Activated T-cell treated with anti-CD3 and anti-CD28 coated beads, Interleukin-2, amount 50 U/mL, for 4 hours (primary cell): Measurements from ENCODE around the gene RHEBL1. TPM values are rescaled to one million over a fixed set of nuclear protein-coding genes. Genes with fewer than 3 reads are reported as not detected.
"Not testable (repeated sequence)": the region's sequence is repeated elsewhere in the genome, so short reads cannot be mapped to it uniquely, and the experiment has no call there.

Source experiments
- ATAC-seq, 2 donors: fragments of 200-7000 bp; cut with Tn5 transposase; one replicate each; pipeline ENCODE4 v1.10.0; 2021
- DNase-seq: peaks from one replicate; pipeline ENCODE4 v3.0.0-alpha.2; 2020
- H3K27me3 Mint-ChIP-seq: one replicate; pipeline ENCODE4 v1.8.0; 2021; ENCODE audit warnings: low read depth, mixed read lengths
- H3K36me3 Mint-ChIP-seq: one replicate; pipeline ENCODE4 v1.8.0; 2022; ENCODE audit warnings: mixed read lengths; ENCODE audit not compliant: insufficient read depth
- H3K4me1 Mint-ChIP-seq: one replicate; pipeline ENCODE4 v1.8.0; 2021; ENCODE audit warnings: low read depth, mixed read lengths
- H3K4me3 Mint-ChIP-seq: one replicate; pipeline ENCODE4 v1.8.0; 2021; ENCODE audit warnings: mild to moderate bottlenecking, moderate library complexity, mixed read lengths
- H3K9me3 Mint-ChIP-seq: one replicate; pipeline ENCODE4 v1.8.0; 2021; ENCODE audit warnings: mixed read lengths
- total RNA-seq, 3 donors: library from RNA; stranded (reverse); gene quantifications; one replicate each; pipeline ENCODE4 v1.2.1, GENCODE V29; 2021

Gene RHEBL1
- total RNA-seq, 3 donors from 2014 or later: 4.5 to 5.2 (median 4.5) TPM

DNA sequence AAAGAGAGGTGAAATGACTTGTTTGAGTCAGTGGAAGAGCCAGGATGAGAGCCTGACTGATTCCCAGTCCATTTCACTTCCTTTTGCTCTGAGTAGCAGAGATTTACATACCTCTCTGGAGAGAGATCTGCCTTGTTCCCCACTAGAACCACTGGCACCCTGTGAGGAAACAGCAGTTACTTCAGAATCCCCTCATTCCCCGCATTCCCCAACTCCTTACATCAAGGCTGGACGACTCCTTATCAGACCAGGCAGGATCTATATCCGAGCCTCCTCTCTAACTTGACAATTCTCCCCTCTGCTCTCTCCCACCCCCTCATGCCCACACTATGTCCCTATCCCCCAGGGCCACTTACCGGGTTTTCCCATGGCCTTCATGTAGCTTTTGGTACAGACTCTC lies 3.7 kb downstream of the RHEBL1 start:
- DNase-seq (no peak), ATAC-seq (no peak)
- no peaks in the 10 kb centered on the region for H3K9me3 Mint-ChIP-seq
- no peaks in the 10 kb centered on the region for H3K27me3 Mint-ChIP-seq
- H3K4me3 Mint-ChIP-seq: no peak overlapping the region
- peaks cover 24% of the 10 kb centered on the region for H3K4me1 Mint-ChIP-seq
- H3K36me3 Mint-ChIP-seq: no peaks in the 10 kb centered on the region

DNA sequence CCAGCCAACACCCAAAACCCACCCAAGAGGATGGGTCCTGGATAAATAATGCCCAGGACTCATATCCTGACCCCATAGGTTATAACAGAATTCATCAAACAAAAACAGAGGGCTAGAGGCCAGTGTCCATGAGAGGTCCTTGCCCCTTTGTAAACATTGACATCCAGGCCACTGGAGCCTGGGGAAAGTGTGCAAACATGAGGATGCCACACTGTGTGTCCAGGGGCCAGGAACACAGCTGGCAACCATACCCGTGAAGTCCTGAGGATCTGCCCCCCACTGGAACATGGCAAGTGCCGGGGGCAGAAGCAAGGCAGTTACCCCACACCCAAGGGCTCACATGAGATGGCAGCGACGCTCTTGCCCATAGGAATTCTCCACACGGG lies 5.0 kb downstream of the RHEBL1 start:
- H3K36me3 Mint-ChIP-seq: no peaks in the 10 kb centered on the region
- DNase-seq (no peak), ATAC-seq (no peak)
- peaks cover 21% of the 10 kb centered on the region for H3K4me1 Mint-ChIP-seq
- no peaks in the 10 kb centered on the region for H3K27me3 Mint-ChIP-seq
- H3K4me3 Mint-ChIP-seq: no peak overlapping the region
- no peaks in the 10 kb centered on the region for H3K9me3 Mint-ChIP-seq

DNA sequence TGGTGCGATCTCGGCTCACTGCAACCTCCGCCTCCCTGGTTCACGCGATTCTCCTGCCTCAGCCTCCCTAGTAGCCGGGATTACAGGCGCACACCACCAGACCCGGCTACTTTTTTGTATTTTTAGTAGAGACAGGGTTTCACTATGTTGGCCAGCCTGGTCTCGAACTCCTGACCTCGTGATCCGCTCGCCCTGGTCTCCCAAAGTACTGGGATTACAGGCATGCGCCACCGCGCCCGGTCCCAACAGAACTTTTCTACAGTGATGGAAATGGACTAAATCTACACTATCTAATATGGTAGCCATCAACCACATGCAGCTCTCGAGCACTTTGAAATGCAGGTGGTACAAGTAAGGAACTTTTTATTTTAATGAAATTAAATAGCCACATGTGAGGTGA lies 7.9 kb downstream of the RHEBL1 start:
- H3K36me3 Mint-ChIP-seq, H3K9me3 Mint-ChIP-seq, H3K27me3 Mint-ChIP-seq, ATAC-seq, DNase-seq: not testable (repeated sequence)
- Mint-ChIP-seq H3K4me1 (peaks cover 31% of the 10 kb centered on the region), H3K4me3 (peak overlapping the region; percentile 95)

DNA sequence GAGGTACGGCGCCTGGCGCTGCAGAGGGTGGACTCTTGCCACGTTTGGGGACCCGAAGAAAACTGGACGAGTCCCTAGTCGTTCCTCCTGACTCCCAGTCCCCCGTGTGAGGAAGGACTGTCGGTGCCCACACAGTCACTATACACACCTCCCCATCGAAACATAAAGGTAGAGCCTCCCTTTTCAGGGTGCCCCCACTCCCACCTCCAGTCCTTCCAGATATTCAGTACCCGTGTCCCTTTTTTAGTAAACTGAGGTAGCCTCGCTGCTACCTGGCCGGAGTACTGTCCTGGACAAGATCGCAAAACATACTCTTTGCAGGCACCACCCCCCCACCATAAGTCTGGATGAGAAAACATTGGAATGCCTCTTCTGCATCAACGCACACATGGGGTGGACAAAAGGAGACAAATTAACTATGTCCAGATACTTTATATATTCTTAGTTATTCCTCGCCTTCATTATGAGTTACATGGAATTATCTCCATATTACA lies 8.6 kb downstream of the RHEBL1 start:
- peaks cover 38% of the 10 kb centered on the region for H3K4me1 Mint-ChIP-seq
- DNase-seq: no peak

DNA sequence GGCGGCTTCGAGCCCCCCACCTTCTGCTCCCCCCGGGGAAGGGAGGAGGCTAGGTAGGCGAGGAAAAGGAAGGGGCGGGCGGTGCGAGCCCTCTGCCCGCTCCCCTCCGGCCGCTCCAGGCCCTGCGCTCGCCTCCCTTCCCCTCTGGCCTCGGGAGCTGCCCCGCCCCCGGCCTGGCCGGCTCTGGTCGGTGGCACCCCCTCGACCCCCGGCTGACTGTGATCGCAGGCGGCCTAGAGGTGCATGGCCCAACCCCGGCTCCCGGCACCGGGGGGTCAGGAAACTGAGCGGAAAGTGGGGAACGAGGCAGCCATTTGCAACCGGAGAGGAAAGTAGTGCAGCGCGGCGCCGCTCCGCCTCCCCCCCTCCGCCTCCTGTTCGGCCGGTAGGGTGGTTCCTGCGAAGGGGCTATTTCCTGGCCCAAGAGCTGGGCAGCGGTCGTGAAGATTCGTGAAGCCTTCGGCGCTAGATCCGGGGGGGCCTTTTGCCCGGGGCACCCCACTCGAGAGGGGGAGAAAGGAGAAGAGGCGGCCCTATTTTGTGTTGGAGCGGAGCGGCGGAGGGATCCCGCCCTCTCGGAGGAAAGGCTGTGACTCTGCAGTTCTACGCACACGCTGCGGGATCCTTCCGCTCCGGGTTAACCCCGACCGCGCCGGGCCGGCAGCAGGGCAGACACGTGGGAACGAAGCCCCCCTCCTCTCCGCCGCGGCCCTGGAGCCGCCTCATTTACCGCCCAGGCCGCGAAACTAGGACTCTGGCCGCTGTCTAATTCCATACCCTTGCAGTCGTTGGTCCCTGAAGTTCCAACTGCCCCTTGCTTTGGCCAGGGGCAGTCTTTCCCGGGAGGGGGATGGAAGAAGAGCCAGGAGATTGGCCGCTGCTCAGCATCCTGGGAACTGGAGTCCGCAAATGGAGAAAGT lies 9.3 kb downstream of the RHEBL1 start, which contains the start of gene KMT2D:
Gene KMT2D (minus strand): TSS at position 558 of the 920 bp plus-strand sequence. CDS start 5,470 bp downstream, outside the sequence.
- DNase-seq (peak; percentile 87), ATAC-seq (peak; percentile 76 to 77)
- Mint-ChIP-seq H3K4me3 (peak within 1 kb of the TSS; percentile 95), H3K36me3 (peaks cover 3% of the 10 kb centered on the region), H3K4me1 (peaks cover 46% of the 10 kb centered on the region), H3K27me3 (no peaks in the 10 kb centered on the region), H3K9me3 (no peaks in the 10 kb centered on the region)

More for the DNA sequence above, 8.6 kb downstream of the RHEBL1 start:
- ATAC-seq: no peak
- Mint-ChIP-seq H3K36me3 (no peaks in the 10 kb centered on the region), H3K4me3 (peak overlapping the region; percentile 95), H3K9me3 (no peaks in the 10 kb centered on the region), H3K27me3 (no peaks in the 10 kb centered on the region)

DNA sequence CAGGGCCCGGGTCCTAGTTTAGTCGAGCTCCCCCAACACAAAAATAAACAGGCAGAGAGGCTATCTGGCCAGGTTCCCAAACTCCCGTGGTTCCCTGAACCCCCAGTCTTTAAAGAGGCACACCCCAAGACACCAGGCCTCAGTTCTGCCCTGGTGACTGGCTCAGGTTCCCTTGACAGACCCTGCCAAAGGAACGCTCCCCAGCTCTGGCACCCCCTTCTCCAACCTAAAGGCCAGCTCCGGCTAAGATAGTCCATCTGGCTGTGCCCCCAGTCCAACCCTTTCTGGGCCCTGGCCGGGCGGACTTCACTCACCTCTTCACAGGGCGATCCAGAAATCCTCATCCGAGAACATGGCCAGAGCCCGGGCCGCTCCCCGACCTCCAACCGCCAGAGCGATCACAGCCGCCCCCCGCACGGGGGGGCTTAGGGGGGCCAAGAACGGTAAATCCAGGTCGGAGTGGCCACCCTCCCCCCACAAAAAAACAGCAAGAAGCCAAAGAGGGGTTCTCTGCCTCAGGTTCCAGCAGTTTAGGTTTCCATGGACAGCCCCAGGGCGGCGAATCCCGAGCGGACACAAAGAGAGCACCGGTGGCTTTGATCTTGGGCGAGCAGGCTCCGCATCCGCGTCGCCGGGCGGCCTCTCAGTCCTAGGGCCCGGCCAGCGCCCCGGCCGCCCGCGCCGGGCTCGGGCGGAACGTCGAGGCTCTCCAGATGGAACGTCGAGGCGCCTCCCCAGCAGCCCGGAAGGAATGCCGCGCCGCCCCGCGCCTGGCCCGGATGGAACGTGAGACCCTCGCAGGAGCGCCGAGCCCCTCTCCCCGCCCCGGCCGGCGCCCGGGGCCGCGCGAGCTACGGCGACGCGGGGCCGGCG lies 10.2 kb downstream of the RHEBL1 start:
- Mint-ChIP-seq H3K4me1 (peaks cover 55% of the 10 kb centered on the region), H3K27me3 (no peaks in the 10 kb centered on the region), H3K4me3 (peak overlapping the region; percentile 90), H3K9me3 (no peaks in the 10 kb centered on the region), H3K36me3 (peaks cover 10% of the 10 kb centered on the region)
- DNase-seq: no peak
- peak; percentile 6 to 11 for ATAC-seq

DNA sequence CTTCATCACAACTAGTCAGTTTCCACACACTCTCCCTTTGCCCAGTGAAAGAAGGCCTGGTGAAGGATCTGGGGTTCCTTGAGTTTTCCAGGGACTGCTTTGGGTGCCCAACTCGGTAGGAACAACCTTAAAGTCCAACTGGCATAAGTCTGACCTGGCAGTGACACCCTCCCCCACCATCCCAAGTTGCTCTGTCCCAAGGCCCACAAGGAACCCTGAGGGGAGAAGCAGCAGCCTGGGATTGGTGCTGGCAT lies 10.8 kb downstream of the RHEBL1 start:
- Mint-ChIP-seq H3K27me3 (no peaks in the 10 kb centered on the region), H3K9me3 (no peaks in the 10 kb centered on the region), H3K36me3 (peaks cover 10% of the 10 kb centered on the region), H3K4me1 (peaks cover 58% of the 10 kb centered on the region), H3K4me3 (peak overlapping the region; percentile 90)
- no peak for DNase-seq
- no peak for ATAC-seq

DNA sequence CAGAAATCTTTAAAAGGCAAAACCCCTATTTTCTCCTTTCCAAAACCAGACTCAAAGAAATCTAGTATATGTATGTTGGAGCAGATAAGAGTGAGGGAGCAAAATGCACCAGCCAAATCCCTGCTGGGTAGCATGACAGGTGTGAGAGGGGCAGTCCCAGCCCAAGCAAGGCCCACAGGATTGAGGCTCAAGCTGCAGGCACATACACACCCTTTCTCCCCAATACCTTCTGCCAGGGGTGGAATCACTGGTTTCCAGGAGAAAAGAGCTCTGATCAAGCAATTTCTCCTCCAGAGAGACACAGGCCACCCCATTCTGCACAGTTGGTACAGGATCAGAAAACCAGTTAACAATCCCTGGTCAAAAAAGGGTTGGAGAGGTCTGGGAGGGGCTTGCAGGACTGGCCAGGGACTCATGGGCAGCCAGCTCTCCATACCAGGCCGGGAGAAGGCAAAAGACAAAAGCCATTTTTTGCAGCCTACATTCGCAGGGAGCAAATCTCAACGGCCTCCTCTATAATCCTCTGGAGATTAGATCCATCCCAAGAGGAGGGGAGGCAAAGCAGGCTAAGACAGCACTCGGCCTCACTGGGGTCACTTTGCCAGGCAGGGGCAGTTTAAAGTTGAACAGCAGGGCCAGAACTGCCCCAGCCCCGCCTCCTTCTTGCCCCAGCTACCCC lies 11.3 kb downstream of the RHEBL1 start:
- ATAC-seq: no peak
- DNase-seq: no peak
- Mint-ChIP-seq H3K36me3 (peaks cover 11% of the 10 kb centered on the region), H3K27me3 (no peaks in the 10 kb centered on the region), H3K4me1 (peaks cover 56% of the 10 kb centered on the region), H3K4me3 (peak overlapping the region; percentile 90), H3K9me3 (no peaks in the 10 kb centered on the region)

DNA sequence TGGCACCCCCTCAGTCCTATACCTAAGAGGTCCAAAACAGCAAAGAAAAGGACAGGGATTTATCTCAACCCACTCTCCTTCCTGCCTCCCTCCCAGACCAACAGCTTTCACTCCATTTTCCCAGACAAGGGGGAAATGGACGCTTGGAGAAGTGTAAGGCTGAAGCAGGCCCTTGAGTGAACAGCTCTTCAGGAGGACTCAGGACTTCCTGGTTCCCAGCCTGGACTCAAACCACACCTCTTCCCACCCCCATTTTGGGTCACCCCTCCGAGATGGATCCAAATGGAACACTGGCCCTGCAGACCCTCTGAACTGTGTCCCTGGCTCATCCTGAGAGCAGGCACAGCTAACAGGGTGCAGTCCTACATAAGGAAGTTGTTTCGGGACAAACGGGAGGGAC lies 11.9 kb downstream of the RHEBL1 start:
- H3K9me3 Mint-ChIP-seq: no peaks in the 10 kb centered on the region

DNA sequence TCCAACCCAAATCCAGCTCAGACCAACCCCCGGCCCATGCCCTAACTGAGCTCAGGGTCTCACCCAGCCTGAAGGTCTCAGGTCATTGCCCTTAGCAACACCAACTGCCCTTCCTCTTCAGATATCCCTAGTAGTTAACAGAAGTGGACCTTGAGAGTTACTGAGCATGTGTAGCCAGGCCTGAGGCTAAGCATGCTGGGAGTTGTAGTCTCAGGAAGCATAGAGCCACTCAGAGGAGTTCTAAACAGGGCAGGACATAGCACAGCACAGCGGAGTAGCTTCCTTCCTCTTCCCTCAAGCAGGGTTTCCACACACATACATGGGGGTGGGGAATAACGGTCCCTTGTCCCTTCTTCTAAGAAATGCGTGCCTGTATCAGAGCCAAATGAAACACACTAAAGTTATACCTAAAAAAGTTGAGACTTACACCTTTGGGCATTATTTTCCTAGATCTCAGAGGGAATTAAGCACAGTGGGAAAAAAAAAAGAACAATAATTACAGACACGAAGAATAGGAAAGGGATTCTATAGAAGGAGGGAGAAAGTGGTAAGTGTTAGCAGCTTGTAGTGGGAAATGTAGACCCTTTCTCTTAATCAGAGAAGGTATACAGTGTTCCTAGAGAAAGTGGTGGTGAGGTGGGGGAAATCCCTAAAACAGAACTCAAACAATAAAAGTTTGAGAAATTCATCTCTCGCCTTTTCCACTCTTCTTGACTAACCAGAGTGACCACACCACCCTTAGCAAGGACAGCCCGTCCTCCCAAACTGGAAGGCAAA lies 13.6 kb downstream of the RHEBL1 start:
- Mint-ChIP-seq H3K27me3 (no peaks in the 10 kb centered on the region), H3K4me1 (peaks cover 51% of the 10 kb centered on the region), H3K9me3 (no peaks in the 10 kb centered on the region), H3K36me3 (peaks cover 29% of the 10 kb centered on the region), H3K4me3 (peak overlapping the region; percentile 90)
- DNase-seq (peak; percentile 23), ATAC-seq (peak; percentile 59 to 66)

More for the DNA sequence above, 11.9 kb downstream of the RHEBL1 start:
- ATAC-seq (no peak), DNase-seq (no peak)
- peaks cover 56% of the 10 kb centered on the region for H3K4me1 Mint-ChIP-seq
- peak overlapping the region; percentile 90 for H3K4me3 Mint-ChIP-seq
- no peaks in the 10 kb centered on the region for H3K27me3 Mint-ChIP-seq
- peaks cover 15% of the 10 kb centered on the region for H3K36me3 Mint-ChIP-seq

DNA sequence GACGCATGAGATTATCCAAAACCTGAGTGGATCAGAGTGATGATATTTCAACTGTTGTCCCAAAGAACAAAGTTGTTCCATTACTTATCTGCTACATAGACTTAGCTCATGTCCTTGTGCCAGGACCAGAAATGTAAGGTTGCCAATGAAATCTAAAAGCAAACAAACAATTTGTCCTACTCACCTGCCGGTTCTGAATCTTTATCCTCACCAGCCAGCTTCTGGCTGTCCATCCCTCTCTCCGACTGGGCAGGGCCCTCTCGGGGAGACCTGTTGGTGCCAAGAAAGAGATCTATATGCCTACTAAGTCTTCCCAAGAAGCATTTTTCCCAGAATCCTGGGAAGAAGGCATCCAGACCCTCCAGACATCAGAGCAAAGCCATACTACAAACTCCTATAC lies 14.7 kb downstream of the RHEBL1 start:
- Mint-ChIP-seq H3K36me3 (peaks cover 35% of the 10 kb centered on the region), H3K4me3 (no peak overlapping the region), H3K4me1 (peaks cover 48% of the 10 kb centered on the region), H3K27me3 (no peaks in the 10 kb centered on the region), H3K9me3 (no peaks in the 10 kb centered on the region)
- ATAC-seq: no peak
- no peak for DNase-seq

DNA sequence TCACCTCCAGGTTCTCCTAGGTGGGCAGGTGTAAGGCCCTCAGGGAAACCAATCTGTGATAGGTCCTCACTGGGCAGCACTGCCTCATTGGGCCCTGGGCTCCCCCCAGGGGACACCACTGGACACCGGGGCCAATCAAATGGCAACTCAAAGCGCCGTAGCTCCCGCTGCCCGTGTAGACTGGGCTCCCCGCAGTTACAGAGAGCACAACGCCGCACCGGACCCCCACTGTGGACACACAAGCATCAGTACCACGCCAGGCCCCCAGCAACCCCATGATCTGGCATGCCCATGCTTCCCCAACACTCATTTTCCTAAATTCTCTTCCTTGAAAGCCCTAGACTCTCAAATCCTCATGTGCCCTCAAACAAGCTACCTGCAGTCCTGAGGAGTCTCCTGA lies 15.3 kb downstream of the RHEBL1 start:
- DNase-seq: no peak
- Mint-ChIP-seq H3K9me3 (no peaks in the 10 kb centered on the region), H3K27me3 (no peaks in the 10 kb centered on the region), H3K36me3 (peaks cover 35% of the 10 kb centered on the region), H3K4me1 (peaks cover 48% of the 10 kb centered on the region), H3K4me3 (peak overlapping the region; percentile 7)
- ATAC-seq: no peak

DNA sequence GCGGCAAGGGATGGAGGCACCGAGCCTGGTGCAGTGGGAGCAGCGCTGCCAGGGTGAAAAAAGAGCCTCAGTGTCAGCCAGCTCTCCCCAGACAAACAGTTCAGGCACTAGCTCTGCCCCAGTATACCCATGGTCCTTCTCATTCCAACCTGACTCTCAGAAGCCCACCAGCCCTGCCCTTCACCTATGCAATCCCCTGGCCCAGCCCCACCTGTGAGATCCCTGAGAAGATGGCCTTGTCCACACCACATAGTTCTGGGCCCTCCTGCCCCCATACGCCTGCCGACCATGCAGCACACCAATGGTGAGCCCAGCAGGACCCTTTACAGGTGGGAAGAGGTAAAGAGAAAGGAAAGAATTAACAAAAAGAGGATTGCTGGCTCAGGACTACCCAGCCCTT lies 15.7 kb downstream of the RHEBL1 start:
- H3K4me3 Mint-ChIP-seq: no peak overlapping the region
- peaks cover 48% of the 10 kb centered on the region for H3K4me1 Mint-ChIP-seq
- H3K36me3 Mint-ChIP-seq: peaks cover 35% of the 10 kb centered on the region
- no peak for DNase-seq
- no peaks in the 10 kb centered on the region for H3K9me3 Mint-ChIP-seq
- no peak for ATAC-seq
- no peaks in the 10 kb centered on the region for H3K27me3 Mint-ChIP-seq
